ENCODE results near the gene SCIN.

DNA sequence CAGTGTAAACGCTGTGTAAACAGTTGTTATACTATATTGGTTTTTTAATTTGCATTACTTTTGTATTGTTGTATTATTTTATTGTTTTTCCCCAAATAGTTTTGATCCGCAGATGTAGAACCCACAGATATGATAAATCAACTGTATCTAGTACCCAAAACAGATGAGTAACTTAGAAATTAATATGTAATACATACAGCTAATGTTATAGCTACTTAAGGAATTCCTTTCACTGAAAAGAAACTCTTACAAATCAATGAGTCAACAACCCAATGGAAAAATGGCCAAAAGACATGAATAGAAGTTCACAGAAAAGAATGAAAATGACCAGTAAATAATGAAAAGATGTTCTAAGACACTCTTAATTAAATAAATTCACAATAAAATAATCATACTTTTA, 84.6 kb downstream of the SCIN start:
- TF ChIP-seq, protein P1, sequence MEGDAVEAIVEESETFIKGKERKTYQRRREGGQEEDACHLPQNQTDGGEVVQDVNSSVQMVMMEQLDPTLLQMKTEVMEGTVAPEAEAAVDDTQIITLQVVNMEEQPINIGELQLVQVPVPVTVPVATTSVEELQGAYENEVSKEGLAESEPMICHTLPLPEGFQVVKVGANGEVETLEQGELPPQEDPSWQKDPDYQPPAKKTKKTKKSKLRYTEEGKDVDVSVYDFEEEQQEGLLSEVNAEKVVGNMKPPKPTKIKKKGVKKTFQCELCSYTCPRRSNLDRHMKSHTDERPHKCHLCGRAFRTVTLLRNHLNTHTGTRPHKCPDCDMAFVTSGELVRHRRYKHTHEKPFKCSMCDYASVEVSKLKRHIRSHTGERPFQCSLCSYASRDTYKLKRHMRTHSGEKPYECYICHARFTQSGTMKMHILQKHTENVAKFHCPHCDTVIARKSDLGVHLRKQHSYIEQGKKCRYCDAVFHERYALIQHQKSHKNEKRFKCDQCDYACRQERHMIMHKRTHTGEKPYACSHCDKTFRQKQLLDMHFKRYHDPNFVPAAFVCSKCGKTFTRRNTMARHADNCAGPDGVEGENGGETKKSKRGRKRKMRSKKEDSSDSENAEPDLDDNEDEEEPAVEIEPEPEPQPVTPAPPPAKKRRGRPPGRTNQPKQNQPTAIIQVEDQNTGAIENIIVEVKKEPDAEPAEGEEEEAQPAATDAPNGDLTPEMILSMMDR (IDR thresholded peaks at IDR 0.05) = no peak
- TF ChIP-seq POLR2AphosphoS5 (IDR thresholded peaks at IDR 0.05) = no peak
- no peak for TF ChIP-seq EP300 (IDR thresholded peaks at IDR 0.05)
- no peak for TF ChIP-seq POLR2A (IDR thresholded peaks at IDR 0.05)

All from sigmoid colon (tissue), 4 donors.